ENCODE data around the gene F12. TPM values are rescaled to one million over a fixed set of nuclear protein-coding genes. Genes with fewer than 3 reads are reported as not detected.

Gene F12
- polyA plus RNA-seq, 1 of the 3 experiments (the other 2 are of a cell fraction): 4.3 TPM

- TF ChIP-seq MXI1 (IDR thresholded peaks at IDR 0.05; ENCODE audit: low read depth, low read length) (no peak), FOSL2 (IDR thresholded peaks at IDR 0.05; ENCODE audit: borderline replicate concordance, low read depth) (no peak), FOXJ3 (CRISPR knock-in tag; IDR thresholded peaks at IDR 0.05) (no peak), CTCF (IDR thresholded peaks at IDR 0.05) (no peak), RAD21 (IDR thresholded peaks at IDR 0.05; ENCODE audit: low read length) (no peak), FOXM1 (IDR thresholded peaks at IDR 0.05; ENCODE audit: low read depth) (no peak), RCOR1 (IDR thresholded peaks at IDR 0.05; ENCODE audit: low read length) (no peak), EZH2phosphoT487 (IDR thresholded peaks at IDR 0.05; ENCODE audit: borderline replicate concordance, low read depth) (no peak), SMC3 (IDR thresholded peaks at IDR 0.05; ENCODE audit: low read depth, low read length) (no peak), TEAD4 (IDR thresholded peaks at IDR 0.05; ENCODE audit: borderline replicate concordance, insufficient read depth) (no peak), JUND (IDR thresholded peaks at IDR 0.05) (no peak), CHD2 (IDR thresholded peaks at IDR 0.05; ENCODE audit: low read length, partially characterized antibody) (no peak), NRF1 (IDR thresholded peaks at IDR 0.05; ENCODE audit: low read depth, low read length) (no peak), MAX (IDR thresholded peaks at IDR 0.05; ENCODE audit: low read depth) (no peak), POLR2AphosphoS5 (IDR thresholded peaks at IDR 0.05; ENCODE audit: low read depth, low read length) (no peak), TAF1 (IDR thresholded peaks at IDR 0.05; ENCODE audit: borderline replicate concordance, low read depth, low read length) (no peak), TCF12 (IDR thresholded peaks at IDR 0.05) (no peak)
- Histone ChIP-seq H3K4me3 (ENCODE audit: low read depth in 2 of 2, low read length in 1 of 2) (no peak overlapping the region), H3K4me1 (ENCODE audit: control insufficient read depth in 1 of 2, insufficient read depth in 2 of 2, low read depth in 1 of 2, low read length in 1 of 2) (peaks cover 0 to 3% of the 10 kb centered on the region in 2 experiments; a peak in 1 of 4 replicates), H3K9me3 (no peaks in the 10 kb centered on the region), H3K36me3 (replicated peaks in 1 of 2; ENCODE audit: control insufficient read depth in 1 of 2, insufficient read depth in 2 of 2, low read length in 1 of 2) (peaks cover 12 to 54% of the 10 kb centered on the region in 2 experiments), H2AFZ (ENCODE audit: low read depth) (no peak overlapping the region), H3K79me2 (ENCODE audit: insufficient read depth) (peaks cover 4% of the 10 kb centered on the region; the same call in 1 of the 2 replicates), H4K20me1 (ENCODE audit: insufficient read depth) (0 out of 2 replicates have a peak, but pooled peaks cover 7% of the 10 kb centered on the region), H3K9me2 (no peaks in the 10 kb centered on the region), H3K9ac (no peak overlapping the region), H3K27me3 (ENCODE audit: insufficient read depth) (no peaks in the 10 kb centered on the region), H3F3A (replicated peaks; ENCODE audit: insufficient read depth) (peaks cover 10% of the 10 kb centered on the region), H3K4me2 (no peak overlapping the region), H3K27ac (ENCODE audit: low read depth in 2 of 2, low read length in 1 of 2) (no peak overlapping the region)
- DNase-seq: no peak
- ChIA-PET POLR2A (no interaction called here), CTCF (interaction anchor here (3.8 kb wide), 1 partner anchor 30 kb away, joined by 21 read pairs; no protein-coding TSS in a partner anchor)
- 79% methylated on average over 2 of the region's 8 CpGs for WGBS (ENCODE audit: low lambda C conversion rate)
These were observed 25.1 kb upstream of the F12 start for GRCh38 chr5:177434437-177434836.

- TF ChIP-seq POLR2AphosphoS5 (IDR thresholded peaks at IDR 0.05; ENCODE audit: low read depth, low read length): no peak
- no peak for TF ChIP-seq EP300 (IDR thresholded peaks at IDR 0.05; ENCODE audit: borderline replicate concordance in 1 of 2, low read depth in 1 of 2, low read length in 1 of 2)
- TF ChIP-seq NRF1 (IDR thresholded peaks at IDR 0.05; ENCODE audit: low read depth, low read length): no peak
- TF ChIP-seq PBX3 (IDR thresholded peaks at IDR 0.05): 0 out of 2 replicates have a peak, but pooled peaks have one; percentile 6
- H3K27ac ChIP-seq (ENCODE audit: low read depth in 2 of 2, low read length in 1 of 2): no peak overlapping the region
- ChIA-PET POLR2A (no interaction called here), CTCF (interaction anchor here (3.8 kb wide), 1 partner anchor 30 kb away, joined by 21 read pairs; no protein-coding TSS in a partner anchor)
- H3K4me3 ChIP-seq (ENCODE audit: low read depth in 2 of 2, low read length in 1 of 2): no peak overlapping the region
- WGBS (ENCODE audit: low lambda C conversion rate): 97% methylated on average over 9 of the region's 29 CpGs
- no peak overlapping the region for H2AFZ ChIP-seq (ENCODE audit: low read depth)
- H3K27me3 ChIP-seq (ENCODE audit: insufficient read depth): no peaks in the 10 kb centered on the region
- no peaks in the 10 kb centered on the region for H3K9me2 ChIP-seq
- DNase-seq: no peak
- H3F3A ChIP-seq (replicated peaks; ENCODE audit: insufficient read depth): peaks cover 4% of the 10 kb centered on the region
- no peak overlapping the region for H3K4me2 ChIP-seq
- peaks cover 0 to 10% of the 10 kb centered on the region in 2 experiments; a peak in 1 of 4 replicates for H3K4me1 ChIP-seq (ENCODE audit: control insufficient read depth in 1 of 2, insufficient read depth in 2 of 2, low read depth in 1 of 2, low read length in 1 of 2)
- H3K9ac ChIP-seq: no peak overlapping the region
- H4K20me1 ChIP-seq (ENCODE audit: insufficient read depth): 0 out of 2 replicates have a peak, but pooled peaks cover 9% of the 10 kb centered on the region
- peaks cover 10% of the 10 kb centered on the region for H3K79me2 ChIP-seq (ENCODE audit: insufficient read depth)
- no peaks in the 10 kb centered on the region for H3K9me3 ChIP-seq
- peaks cover 12 to 54% of the 10 kb centered on the region in 2 experiments for H3K36me3 ChIP-seq (replicated peaks in 1 of 2; ENCODE audit: control insufficient read depth in 1 of 2, insufficient read depth in 2 of 2, low read length in 1 of 2)
These were observed 24.4 kb upstream of the F12 start for GRCh38 chr5:177433658-177434217.
